ENCODE measurements around the gene CCDC38.
"Not testable (repeated sequence)": the region's sequence is repeated elsewhere in the genome, so short reads cannot be mapped to it uniquely, and the experiment has no call there.

CCDC38 gene

DNA sequence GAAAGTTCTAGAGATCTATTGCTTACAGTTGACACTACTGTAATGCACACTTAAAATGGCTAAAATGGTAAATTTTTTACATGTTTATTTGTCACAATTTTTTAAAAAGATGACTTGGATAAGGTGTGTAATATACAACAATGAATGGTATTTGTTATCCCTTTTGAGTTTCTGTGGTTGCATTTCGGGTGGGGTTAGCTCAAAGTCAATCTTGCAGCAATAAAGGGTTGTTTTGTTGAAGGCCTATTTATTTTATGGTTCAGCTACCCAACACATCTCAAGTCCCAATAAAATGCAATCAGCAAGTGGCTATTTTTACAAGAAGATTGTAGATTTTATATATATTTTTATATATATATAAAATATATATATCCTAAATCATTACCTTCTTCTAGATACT lies 61.5 kb downstream of the CCDC38 start:
- DNase-seq = no peak

DNA sequence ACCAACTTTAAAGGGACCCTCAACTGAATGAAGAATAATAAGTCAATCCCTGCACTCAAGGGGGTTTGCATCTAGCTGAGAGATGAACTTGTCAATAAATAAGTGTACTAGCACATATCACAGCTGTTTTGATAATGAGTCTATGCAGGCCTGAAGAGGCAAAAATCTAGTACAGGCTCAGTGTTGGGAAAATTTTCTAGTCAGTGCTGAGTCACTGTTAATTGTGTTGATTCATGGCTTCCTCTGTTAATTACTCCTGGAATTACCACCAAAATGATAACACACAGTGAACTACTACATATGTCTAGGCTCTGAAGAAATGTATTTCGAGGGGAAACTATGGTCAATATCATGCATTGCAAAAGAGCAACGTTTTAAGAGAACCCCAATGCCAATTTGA lies 64.8 kb downstream of the CCDC38 start:
- DNase-seq = no peak

DNA sequence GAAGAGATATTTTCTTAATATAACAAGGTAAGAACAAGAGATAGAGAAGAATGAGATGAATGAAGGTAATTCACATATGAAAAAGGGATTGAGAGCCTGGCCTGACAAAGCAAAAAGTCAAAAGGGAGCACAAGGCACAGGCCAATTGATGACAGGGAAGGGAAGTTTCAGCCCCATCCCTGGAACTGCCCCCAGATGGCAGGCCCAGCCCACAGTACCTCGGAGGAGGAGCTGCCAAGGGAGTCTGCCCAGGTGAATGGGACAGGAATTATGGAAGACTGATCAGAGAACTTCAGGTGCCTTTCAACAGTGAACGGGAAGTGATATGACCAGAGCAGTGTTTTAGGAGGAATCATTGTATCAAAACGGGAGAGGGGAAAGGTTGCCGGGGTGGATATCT lies 68.0 kb downstream of the CCDC38 start:
- DNase-seq = no peak

GRCh38 chr12:95870897-95871296 lies 71.5 kb downstream of the CCDC38 start:
- no peak for DNase-seq

- DNase-seq = no peak
Observed at GRCh38 chr12:95863337-95863736, 79.1 kb downstream of the CCDC38 start.

GRCh38 chr12:95862038-95862437 lies 80.4 kb downstream of the CCDC38 start:
- no peak for DNase-seq

- DNase-seq = no peak
Observed at GRCh38 chr12:95859947-95860850, 82.2 kb downstream of the CCDC38 start.

- DNase-seq = no peak
Observed at GRCh38 chr12:95859344-95859816, 83.0 kb downstream of the CCDC38 start.

- DNase-seq = peak; percentile 95
Observed at GRCh38 chr12:95858451-95859343, 83.7 kb downstream of the CCDC38 start, which contains the start of gene SNRPF. Gene SNRPF, plus strand, starts transcription at chr12:95858952. Its CDS starts 122 bp downstream, at chr12:95859074.

GRCh38 chr12:95857799-95858198 lies 84.6 kb downstream of the CCDC38 start:
- DNase-seq = no peak

GRCh38 chr12:95857156-95857555 lies 85.3 kb downstream of the CCDC38 start:
- DNase-seq = no peak

DNA sequence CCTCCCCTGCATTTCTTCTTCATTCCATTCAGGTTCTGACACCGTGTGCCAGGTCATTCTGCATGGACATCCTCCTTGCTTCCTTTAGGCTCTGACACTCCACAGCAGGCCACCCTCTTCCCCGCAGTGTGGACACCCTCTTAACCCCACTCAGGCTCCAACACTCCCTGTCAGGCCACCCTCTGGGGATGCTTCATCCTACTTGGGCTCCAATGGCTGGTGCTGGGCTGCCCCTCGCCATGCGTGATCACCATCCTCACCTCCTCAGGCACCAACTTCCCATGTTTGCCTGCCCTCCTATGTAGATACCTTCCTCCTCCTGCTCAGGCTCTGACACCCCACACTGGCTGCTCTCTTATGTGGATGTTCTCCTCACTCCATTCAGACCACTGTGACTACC lies 90.3 kb downstream of the CCDC38 start:
- no peak for DNase-seq

DNA sequence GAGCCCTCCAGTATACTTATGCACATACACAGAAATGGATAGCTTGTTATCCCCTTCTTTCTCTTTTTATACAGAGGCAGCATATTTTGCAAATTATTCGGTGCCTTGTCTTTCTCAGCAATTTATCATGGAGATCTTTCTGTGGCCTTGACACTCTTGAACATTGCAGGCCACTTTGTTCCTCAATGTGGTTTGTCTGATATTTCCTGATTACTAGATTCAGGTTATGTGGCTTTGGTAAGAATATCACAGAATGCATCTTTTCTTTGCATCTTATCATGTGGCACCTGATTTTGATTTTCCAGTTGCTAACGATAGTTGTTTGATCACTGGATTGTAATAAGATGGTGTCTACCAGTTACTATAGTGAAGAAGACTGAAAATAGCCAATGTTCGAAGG lies 90.8 kb downstream of the CCDC38 start:
- no peak for DNase-seq

- DNase-seq = no peak
Observed at GRCh38 chr12:95848575-95849388, 93.6 kb downstream of the CCDC38 start.

DNA sequence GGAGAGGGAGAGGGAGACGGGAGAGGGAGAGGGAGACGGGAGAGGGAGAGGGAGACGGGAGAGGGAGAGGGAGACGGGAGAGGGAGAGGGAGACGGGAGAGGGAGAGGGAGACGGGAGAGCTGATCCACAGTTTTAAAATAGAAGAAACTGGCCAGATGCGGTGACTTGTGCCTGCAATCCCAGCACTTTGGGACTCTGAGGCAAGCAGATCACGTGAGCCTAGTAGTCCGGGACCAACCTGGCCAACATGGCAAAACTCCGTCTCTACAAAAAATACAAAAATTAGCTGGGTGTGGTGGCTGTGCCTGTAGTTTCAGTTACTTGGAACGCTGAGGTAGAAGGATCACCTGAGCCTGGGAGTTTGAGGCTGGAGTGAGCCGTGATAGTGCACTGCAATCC lies 100.0 kb downstream of the CCDC38 start:
- DNase-seq = not testable (repeated sequence)

GRCh38 chr12:95838125-95838524 lies 104.3 kb downstream of the CCDC38 start:
- DNase-seq = no peak

DNA sequence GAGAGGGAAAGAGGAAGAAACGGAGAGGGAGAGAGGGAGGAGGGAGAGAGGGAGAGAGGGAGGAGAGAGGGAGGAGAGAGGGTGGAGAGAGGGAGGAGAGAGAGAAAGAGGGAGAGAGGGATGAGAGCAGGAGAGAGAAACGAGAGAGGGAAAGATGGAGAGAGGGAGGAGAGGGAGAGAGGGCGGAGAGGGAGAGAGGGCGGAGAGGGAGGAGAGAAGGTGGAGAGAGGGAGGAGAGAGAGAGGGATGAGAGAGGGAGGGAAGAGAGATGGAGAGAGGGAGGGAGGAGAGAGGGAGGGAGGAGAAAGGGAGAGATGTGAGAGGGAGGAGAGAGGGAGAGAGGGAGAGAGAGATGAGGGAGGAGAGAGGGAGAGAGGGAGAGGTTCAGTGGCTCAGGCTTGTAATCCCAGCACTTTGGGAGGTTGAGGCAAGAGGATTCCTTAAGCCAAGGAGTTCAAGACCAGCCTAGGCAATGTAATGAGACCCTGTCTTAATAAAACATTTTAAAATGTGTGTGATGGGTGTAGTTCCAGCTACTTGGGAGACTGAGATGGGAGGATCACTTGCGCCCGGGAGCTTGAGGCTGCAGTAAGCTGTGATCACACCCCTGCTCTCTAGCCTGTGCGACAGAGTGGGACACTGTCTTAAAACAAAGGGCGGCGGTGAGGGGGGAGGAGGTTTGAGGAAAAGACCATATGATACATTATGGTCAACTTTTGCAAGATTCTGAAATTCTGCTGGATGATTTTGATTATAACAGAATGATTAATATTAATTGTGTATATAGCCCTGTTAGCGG lies 105.0 kb downstream of the CCDC38 start:
- DNase-seq = no peak

GRCh38 chr12:95836630-95837239 lies 105.7 kb downstream of the CCDC38 start:
- DNase-seq = no peak

GRCh38 chr12:95836185-95836609 lies 106.2 kb downstream of the CCDC38 start:
- DNase-seq = no peak

- no peak for DNase-seq
Observed at GRCh38 chr12:95834572-95834971, 107.8 kb downstream of the CCDC38 start.

Measured in NCI-H2107 (cell line).